Measurements from ENCODE around the gene SLX1A. TPM values are rescaled to one million over a fixed set of nuclear protein-coding genes. Genes with fewer than 3 reads are reported as not detected.

Gene SLX1A
- total and polyA plus RNA-seq, 10 of the 15 experiments (the other 5 are each of a cell fraction or from before 2014, with no cell fraction given): 2.5 to 123 (median 28.9) TPM

GRCh38 chr16:30185683-30186421 lies 7.8 kb upstream of the SLX1A start (continued):
- TF ChIP-seq MLLT1 (IDR thresholded peaks at IDR 0.05) (no peak), NKRF (conservative IDR thresholded peaks at IDR 0.05) (no peak; the same call in 1 of the 2 replicates), BCL11A (IDR thresholded peaks at IDR 0.05; ENCODE audit: low read depth, low read length) (no peak), SRF (IDR thresholded peaks at IDR 0.05; ENCODE audit: low read depth in 2 of 2, low read length in 2 of 2) (peak; percentile 97 to 99), ZZZ3 (IDR thresholded peaks at IDR 0.05; ENCODE audit: control insufficient read depth, insufficient read length, low read depth) (no peak), ZNF592 (IDR thresholded peaks at IDR 0.05) (0 out of 2 replicates have a peak, but pooled peaks have one; percentile 6), GATAD2B (conservative IDR thresholded peaks at IDR 0.05; ENCODE audit: low read depth) (0 out of 2 replicates have a peak, but pooled peaks have one; percentile 17), ZNF622 (IDR thresholded peaks at IDR 0.05) (no peak), KDM1A (IDR thresholded peaks at IDR 0.05; ENCODE audit: borderline replicate concordance) (no peak), E2F4 (IDR thresholded peaks at IDR 0.05; ENCODE audit: low read depth, low read length) (no peak), TCF7 (IDR thresholded peaks at IDR 0.05; ENCODE audit: borderline replicate concordance) (no peak), JUND (IDR thresholded peaks at IDR 0.05; ENCODE audit: low read depth, low read length) (no peak), ATF3 (IDR thresholded peaks at IDR 0.05; ENCODE audit: borderline replicate concordance, extremely low read depth, low read depth, low read length) (no peak), E4F1 (IDR thresholded peaks at IDR 0.05; ENCODE audit: borderline replicate concordance, partially characterized antibody) (peak; percentile 45), CHD1 (IDR thresholded peaks at IDR 0.05; ENCODE audit: low read depth, low read length) (no peak), PAX5 (IDR thresholded peaks at IDR 0.05; ENCODE audit: borderline replicate concordance, low read depth, low read length) (0 out of 2 replicates have a peak, but pooled peaks have one; percentile 18), ZSCAN29 (IDR thresholded peaks at IDR 0.05) (no peak)

Data from GM12878 (cell line).